ENCODE results near the gene ARFGEF2.

The ARFGEF2 gene

GRCh38 chr20:48965189-48965910, 43.8 kb downstream of the ARFGEF2 start:
- Histone ChIP-seq H3K4me1 (ENCODE audit: control insufficient read depth, low read length) (no peaks in the 10 kb centered on the region), H3K27me3 (ENCODE audit: control insufficient read depth, low read length) (no peaks in the 10 kb centered on the region), H3K9me3 (ENCODE audit: control insufficient read depth, insufficient read depth, low read length) (no peaks in the 10 kb centered on the region), H3F3A (ENCODE audit: control insufficient read depth, insufficient read depth) (no peaks in the 10 kb centered on the region), H3K27ac (ENCODE audit: low read depth, low read length) (no peak overlapping the region), H3K79me2 (ENCODE audit: control insufficient read depth, low read length) (no peaks in the 10 kb centered on the region), H4K20me1 (ENCODE audit: control insufficient read depth, insufficient read depth, low read depth, low read length) (no peaks in the 10 kb centered on the region), H3K4me2 (ENCODE audit: low read length) (no peak overlapping the region), H3K36me3 (ENCODE audit: control insufficient read depth, low read length) (peaks cover 40% of the 10 kb centered on the region), H3K4me3 (ENCODE audit: low read length) (no peak overlapping the region), H3K9me2 (replicated peaks; ENCODE audit: control insufficient read depth, low read length) (no peaks in the 10 kb centered on the region)
- TF ChIP-seq EZH2phosphoT487 (IDR thresholded peaks at IDR 0.05; ENCODE audit: borderline replicate concordance, low read length) (no peak), CTCF (IDR thresholded peaks at IDR 0.05; ENCODE audit: low read depth, low read length, poor library complexity, severe bottlenecking) (no peak)

- no peak for TF ChIP-seq CTCF (IDR thresholded peaks at IDR 0.05; ENCODE audit: low read depth, low read length, poor library complexity, severe bottlenecking)
- no peak for TF ChIP-seq EZH2phosphoT487 (IDR thresholded peaks at IDR 0.05; ENCODE audit: borderline replicate concordance, low read length)
- no peaks in the 10 kb centered on the region for H4K20me1 ChIP-seq (ENCODE audit: control insufficient read depth, insufficient read depth, low read depth, low read length)
- no peak overlapping the region for H3K27ac ChIP-seq (ENCODE audit: low read depth, low read length)
- no peaks in the 10 kb centered on the region for H3K79me2 ChIP-seq (ENCODE audit: control insufficient read depth, low read length)
- H3K4me2 ChIP-seq (ENCODE audit: low read length) = no peak overlapping the region
- H3K36me3 ChIP-seq (ENCODE audit: control insufficient read depth, low read length) = peaks cover 61% of the 10 kb centered on the region
- H3K9me2 ChIP-seq (replicated peaks; ENCODE audit: control insufficient read depth, low read length) = no peaks in the 10 kb centered on the region
- no peak overlapping the region for H3K4me3 ChIP-seq (ENCODE audit: low read length)
- H3K4me1 ChIP-seq (ENCODE audit: control insufficient read depth, low read length) = no peaks in the 10 kb centered on the region
- no peaks in the 10 kb centered on the region for H3K9me3 ChIP-seq (ENCODE audit: control insufficient read depth, insufficient read depth, low read length)
- H3K27me3 ChIP-seq (ENCODE audit: control insufficient read depth, low read length) = no peaks in the 10 kb centered on the region
- H3F3A ChIP-seq (ENCODE audit: control insufficient read depth, insufficient read depth) = no peaks in the 10 kb centered on the region
These were observed 49.3 kb downstream of the ARFGEF2 start for GRCh38 chr20:48970681-48971365.

GRCh38 chr20:48971956-48972355, 50.4 kb downstream of the ARFGEF2 start:
- no peak for TF ChIP-seq EZH2phosphoT487 (IDR thresholded peaks at IDR 0.05; ENCODE audit: borderline replicate concordance, low read length)
- TF ChIP-seq CTCF (IDR thresholded peaks at IDR 0.05; ENCODE audit: low read depth, low read length, poor library complexity, severe bottlenecking) = no peak
- Histone ChIP-seq H3K4me2 (ENCODE audit: low read length) (no peak overlapping the region), H4K20me1 (ENCODE audit: control insufficient read depth, insufficient read depth, low read depth, low read length) (no peaks in the 10 kb centered on the region), H3K27ac (ENCODE audit: low read depth, low read length) (no peak overlapping the region), H3K27me3 (ENCODE audit: control insufficient read depth, low read length) (no peaks in the 10 kb centered on the region), H3F3A (ENCODE audit: control insufficient read depth, insufficient read depth) (no peaks in the 10 kb centered on the region), H3K79me2 (ENCODE audit: control insufficient read depth, low read length) (no peaks in the 10 kb centered on the region), H3K9me2 (replicated peaks; ENCODE audit: control insufficient read depth, low read length) (no peaks in the 10 kb centered on the region), H3K4me3 (ENCODE audit: low read length) (no peak overlapping the region), H3K4me1 (ENCODE audit: control insufficient read depth, low read length) (no peaks in the 10 kb centered on the region), H3K9me3 (ENCODE audit: control insufficient read depth, insufficient read depth, low read length) (no peaks in the 10 kb centered on the region), H3K36me3 (ENCODE audit: control insufficient read depth, low read length) (peaks cover 57% of the 10 kb centered on the region)
